Gastrocnemius medialis (tissue), 4 donors: ENCODE data around the gene HIRIP3. TPM values are rescaled to one million over a fixed set of nuclear protein-coding genes. Genes with fewer than 3 reads are reported as not detected.
A peak's percentile ranks its signal among the peaks of the same experiment; 100 is the strongest.
"Not testable (repeated sequence)": the region's sequence is repeated elsewhere in the genome, so short reads cannot be mapped to it uniquely, and the experiment has no call there.

Experiments
- ATAC-seq, 2 donors: fragments of 150-250 bp; one replicate each; pipeline ENCODE4 v1.9.1; 2016
- DNase-seq, 2 donors: peaks; one replicate each; pipeline ENCODE4 v3.0.0-alpha.2; 2019
- H3K27ac ChIP-seq, 4 donors: fragments of 200-600 bp; sonication (generic); 1 replicate in 1 of 4; 2 replicates in 3 of 4; pipeline ENCODE4 v1.5.1; 2016 to 2018; ENCODE audit warnings: mild to moderate bottlenecking in 2 of 4, moderate library complexity in 1 of 4
- H3K27me3 ChIP-seq, 3 donors: fragments of 200-600 bp; sonication (generic) in 2 of 3; 1 replicate in 1 of 3; 2 replicates in 2 of 3; pipeline versions ENCODE4 v1.5.1 to v1.6.0; 2016 to 2019; ENCODE audit warnings: mild to moderate bottlenecking in 1 of 3, moderate library complexity in 1 of 3
- H3K36me3 ChIP-seq, 2 donors: fragments of 200-600 bp; sonication (generic) in 1 of 2; one replicate each; pipeline ENCODE4 v1.5.1; 2017 to 2018
- H3K4me1 ChIP-seq, 2 donors: fragments of 200-600 bp; sonication (generic) in 1 of 2; one replicate each; pipeline ENCODE4 v1.5.1; 2016 to 2017; ENCODE audit warnings: mild to moderate bottlenecking in 2 of 2
- H3K4me3 ChIP-seq, 4 donors: fragments of 200-600 bp; sonication (generic) in 3 of 4; 1 replicate in 1 of 4; 2 replicates in 3 of 4; pipeline ENCODE4 v1.5.1; 2016 to 2019; ENCODE audit warnings: mild to moderate bottlenecking in 2 of 4
- H3K9me3 ChIP-seq, 3 donors: fragments of 200-600 bp; sonication (generic) in 2 of 3; 1 replicate in 1 of 3; 2 replicates in 2 of 3; pipeline ENCODE4 v1.5.1; 2016 to 2019
- CTCF ChIP-seq, 5 experiments: fragments of 450-650 bp in 3 of 5; fragments of 200-600 bp in 2 of 5; sonication (generic) in 2 of 5; IDR thresholded peaks in 4 of 5; conservative IDR thresholded peaks in 1 of 5; 1 replicate in 4 of 5; 2 replicates in 1 of 5; pipeline ENCODE4 v1.5.1; 2016 to 2019; ENCODE audit warnings: antibody characterized with exemption in 5 of 5, mild to moderate bottlenecking in 3 of 5, moderate library complexity in 3 of 5
- POLR2A ChIP-seq, 2 donors: fragments of 450-650 bp; IDR thresholded peaks; one replicate each; pipeline ENCODE4 v1.6.1; 2017; ENCODE audit warnings: antibody characterized with exemption in 2 of 2, mild to moderate bottlenecking in 2 of 2, moderate library complexity in 2 of 2
- in situ Hi-C, 4 donors: fragments of 200-750 bp; cut with MboI; loops; one replicate each; pipeline versions ENCODE4 v1.15.0 to v1.8.0; 2017; ENCODE audit warnings: low sequenced_read_pairs in 4 of 4
- intact Hi-C: fragments of 100-400 bp; cut with DNase I; formaldehyde crosslinking; loops from one replicate; pipeline ENCODE4 v1.15.1; 2023; ENCODE audit warnings: low total_unique reads
- total RNA-seq, 4 donors: library from RNA; depleted of rRNA; stranded (reverse); fragments of >200 nt; gene quantifications; one replicate each; pipeline versions ENCODE4 v1.1.0 to v1.2.3, GENCODE V29; 2016

HIRIP3 gene
- total RNA-seq = 10 to 100 TPM; 13.5 to 25.6 (median 17.2) TPM

GRCh38 chr16:29995324-29995910 is at the start of gene HIRIP3:
HIRIP3 (minus strand) TSS chr16:29995617; CDS start chr16:29995605, 12 bp downstream.
- TF ChIP-seq POLR2A (IDR thresholded peaks at IDR 0.05) = no peak
- TF ChIP-seq CTCF (IDR thresholded peaks at IDR 0.05 in 4 of 5, conservative IDR thresholded peaks at IDR 0.05 in 1 of 5) = no peak
- intact Hi-C loops = loop anchor here (1.0 to 10.0 kb wide), 7 partner anchors 33 to 1077 kb away; partner anchors contain the start of genes CDIPT, KCTD13, PAGR1 and TMEM219
- in situ Hi-C loops = no loop called here

GRCh38 chr16:30041841-30042240 is 46.4 kb upstream of the HIRIP3 start:
- intact Hi-C loops = loop anchor here (2.0 kb wide), 1 partner anchor 51 kb away; no protein-coding TSS in a partner anchor

More at GRCh38 chr16:29995324-29995910, at the start of gene HIRIP3:
- Histone ChIP-seq H3K27me3 (no peaks in the 10 kb centered on the region), H3K27ac (peak within 1 kb of the TSS; percentile 95 to 100 (median 99)), H3K36me3 (peaks cover 0 to 53% of the 10 kb centered on the region in 2 donors), H3K4me3 (peak within 1 kb of the TSS; percentile 79 to 100 (median 90)), H3K4me1 (peaks cover 17 to 21% of the 10 kb centered on the region in 2 donors), H3K9me3 (no peaks in the 10 kb centered on the region)
- ATAC-seq (peak; percentile 88 to 90), DNase-seq (peak; percentile 69 to 84)

GRCh38 chr16:30040690-30041089 is 45.3 kb upstream of the HIRIP3 start:
- intact Hi-C loops, H3K27ac ChIP-seq, H3K9me3 ChIP-seq, H3K4me3 ChIP-seq, H3K4me1 ChIP-seq, ATAC-seq, DNase-seq, H3K27me3 ChIP-seq, H3K36me3 ChIP-seq: not testable (repeated sequence)
- in situ Hi-C loops = loop anchor here in 2 of 4 donors (10.0 to 25.0 kb wide), 2 partner anchors 144 to 353 kb away; partner anchors contain the start of genes CORO1A (in 1 of the 2) and QPRT (in 1 of the 2)

More at GRCh38 chr16:30041841-30042240, 46.4 kb upstream of the HIRIP3 start:
- Histone ChIP-seq H3K9me3 (no peaks in the 10 kb centered on the region), H3K27ac (no peak overlapping the region), H3K36me3 (no peaks in the 10 kb centered on the region), H3K4me1 (no peaks in the 10 kb centered on the region), H3K27me3 (no peaks in the 10 kb centered on the region), H3K4me3 (no peak overlapping the region)
- no peak for DNase-seq
- in situ Hi-C loops = loop anchor here in 2 of 4 donors (10.0 to 25.0 kb wide), 2 partner anchors 143 to 355 kb away; partner anchors contain the start of genes CORO1A (in 1 of the 2) and QPRT (in 1 of the 2)
- TF ChIP-seq POLR2A (IDR thresholded peaks at IDR 0.05) (no peak), CTCF (IDR thresholded peaks at IDR 0.05 in 4 of 5, conservative IDR thresholded peaks at IDR 0.05 in 1 of 5) (peak in 3 of 5 experiments; percentile 34 to 65 (median 48))
- ATAC-seq = no peak

- Histone ChIP-seq H3K4me3 (no peak overlapping the region), H3K36me3 (no peaks in the 10 kb centered on the region), H3K27me3 (peaks cover 0 to 5% (median 0%) of the 10 kb centered on the region in 3 donors), H3K4me1 (no peaks in the 10 kb centered on the region), H3K9me3 (no peaks in the 10 kb centered on the region), H3K27ac (no peak overlapping the region)
- ATAC-seq (no peak), DNase-seq (no peak)
- in situ Hi-C loops (loop anchor here in 2 of 4 donors (10.0 to 25.0 kb wide), 2 partner anchors 145 to 353 kb away; partner anchors contain the start of genes CORO1A (in 1 of the 2) and QPRT (in 1 of the 2)), intact Hi-C loops (no loop called here)
- no peak for TF ChIP-seq CTCF (IDR thresholded peaks at IDR 0.05 in 4 of 5, conservative IDR thresholded peaks at IDR 0.05 in 1 of 5)
- no peak for TF ChIP-seq POLR2A (IDR thresholded peaks at IDR 0.05)
These were observed 44.8 kb upstream of the HIRIP3 start for GRCh38 chr16:30040221-30040620.

GRCh38 chr16:30033270-30033669 is 37.9 kb upstream of the HIRIP3 start:
- H3K27me3 ChIP-seq = peaks cover 30 to 53% (median 39%) of the 10 kb centered on the region in 3 donors
- no peaks in the 10 kb centered on the region for H3K36me3 ChIP-seq
- TF ChIP-seq POLR2A (IDR thresholded peaks at IDR 0.05) (no peak), CTCF (IDR thresholded peaks at IDR 0.05 in 4 of 5, conservative IDR thresholded peaks at IDR 0.05 in 1 of 5) (no peak)
- intact Hi-C loops = no loop called here
- peaks cover 0 to 15% of the 10 kb centered on the region in 2 donors for H3K4me1 ChIP-seq
- DNase-seq (no peak), ATAC-seq (no peak)
- in situ Hi-C loops = loop anchor here in 1 of 4 donors (25.0 kb wide), 1 partner anchor 346 kb away; the partner anchor contains the start of gene QPRT
- H3K9me3 ChIP-seq = no peaks in the 10 kb centered on the region
- no peak overlapping the region for H3K4me3 ChIP-seq
- H3K27ac ChIP-seq = no peak overlapping the region
